SIG-M5 (cell line): ENCODE results near the gene OVCA2.

Experiments
- DNase-seq: peaks from one replicate; lab custom pipeline; 2025; lab: John Stamatoyannopoulos, UW

OVCA2 gene

GRCh38 chr17:2054512-2055291 lies 12.9 kb downstream of the OVCA2 start, which contains the start of gene HIC1:
HIC1 (plus strand) TSS chr17:2055103; CDS start chr17:2056691, 1,588 bp downstream.
- DNase-seq = no peak

GRCh38 chr17:2055292-2056205 lies 13.7 kb downstream of the OVCA2 start:
- no peak for DNase-seq

GRCh38 chr17:2056206-2057174 lies 14.7 kb downstream of the OVCA2 start:
- DNase-seq = no peak

- no peak for DNase-seq
Observed at GRCh38 chr17:2057175-2057759, 15.4 kb downstream of the OVCA2 start.

- DNase-seq = no peak
Observed at GRCh38 chr17:2057760-2058585, 16.2 kb downstream of the OVCA2 start.

DNA sequence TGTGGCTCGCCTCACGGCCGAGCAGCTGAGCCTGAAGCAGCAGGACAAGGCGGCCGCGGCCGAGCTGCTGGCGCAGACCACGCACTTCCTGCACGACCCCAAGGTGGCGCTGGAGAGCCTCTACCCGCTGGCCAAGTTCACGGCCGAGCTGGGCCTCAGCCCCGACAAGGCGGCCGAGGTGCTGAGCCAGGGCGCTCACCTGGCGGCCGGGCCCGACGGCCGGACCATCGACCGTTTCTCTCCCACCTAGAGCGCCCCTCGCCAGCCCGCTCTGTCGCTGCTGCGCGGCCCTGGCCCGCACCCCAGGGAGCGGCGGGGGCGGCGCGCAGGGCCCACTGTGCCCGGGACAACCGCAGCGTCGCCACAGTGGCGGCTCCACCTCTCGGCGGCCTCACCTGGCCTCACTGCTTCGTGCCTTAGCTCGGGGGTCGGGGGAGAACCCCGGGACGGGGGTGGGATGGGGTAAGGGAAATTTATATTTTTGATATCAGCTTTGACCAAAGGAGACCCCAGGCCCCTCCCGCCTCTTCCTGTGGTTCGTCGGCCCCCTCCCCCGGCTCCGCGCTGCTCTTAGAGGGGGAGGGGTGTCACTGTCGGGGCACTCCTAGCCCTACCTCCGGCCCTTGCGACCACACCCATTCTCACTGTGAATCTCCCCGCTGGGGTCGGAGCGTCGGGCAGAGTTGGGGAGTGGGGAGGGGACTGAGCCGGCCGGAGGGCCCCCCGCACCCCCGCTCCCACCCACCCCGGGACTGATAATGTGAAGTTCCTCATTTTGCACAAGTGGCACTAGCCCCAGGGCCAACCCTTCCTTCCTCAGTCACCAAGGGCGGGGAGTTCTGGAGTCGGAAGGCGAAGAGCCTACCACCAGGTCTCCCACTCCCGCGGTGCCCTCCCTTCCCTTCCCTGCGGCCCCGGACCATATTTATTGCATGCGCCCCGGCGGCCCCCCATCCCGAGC lies 17.0 kb downstream of the OVCA2 start:
- no peak for DNase-seq

DNA sequence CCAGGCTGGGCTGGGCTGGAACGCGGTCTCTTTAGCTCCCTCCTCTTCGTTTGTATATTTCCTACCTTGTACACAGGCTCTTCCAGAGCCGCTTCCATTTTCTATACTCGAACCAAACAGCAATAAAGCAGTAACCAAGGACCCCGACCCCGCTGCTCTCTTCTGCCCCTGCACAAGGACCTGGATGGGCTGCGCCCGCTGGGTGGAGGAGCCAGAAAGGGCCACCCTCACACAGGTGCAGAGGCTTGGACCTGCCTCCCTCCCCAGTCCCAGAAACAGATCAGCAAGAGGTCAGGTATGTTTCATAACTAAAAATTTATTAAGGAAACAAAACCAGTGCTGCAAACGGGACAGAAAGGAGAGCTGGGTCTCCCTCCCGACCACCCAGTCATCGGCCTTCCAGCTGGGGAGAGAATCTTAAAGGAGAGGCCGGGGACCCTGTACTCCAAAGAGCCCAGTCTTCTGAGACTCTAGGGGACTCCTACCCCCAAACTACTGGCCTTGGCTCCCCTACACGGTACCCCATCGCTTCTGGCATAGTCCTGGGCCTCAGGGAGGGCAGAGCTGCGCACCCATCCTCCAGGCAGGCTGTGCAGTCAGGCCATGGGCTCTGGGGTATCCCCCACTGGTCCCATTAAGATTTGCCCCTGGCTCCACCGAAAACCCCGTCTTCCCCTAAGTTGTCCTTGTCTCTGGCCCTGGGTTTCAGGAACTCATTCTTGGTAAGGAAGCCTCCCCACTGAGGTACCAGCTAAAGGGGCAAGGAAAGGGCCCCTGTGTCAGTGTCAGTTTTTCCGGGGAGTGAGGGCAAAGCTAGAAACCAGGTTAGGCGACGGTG lies 17.9 kb downstream of the OVCA2 start:
- DNase-seq = no peak

GRCh38 chr17:2060385-2060658 lies 18.5 kb downstream of the OVCA2 start:
- DNase-seq = no peak

DNA sequence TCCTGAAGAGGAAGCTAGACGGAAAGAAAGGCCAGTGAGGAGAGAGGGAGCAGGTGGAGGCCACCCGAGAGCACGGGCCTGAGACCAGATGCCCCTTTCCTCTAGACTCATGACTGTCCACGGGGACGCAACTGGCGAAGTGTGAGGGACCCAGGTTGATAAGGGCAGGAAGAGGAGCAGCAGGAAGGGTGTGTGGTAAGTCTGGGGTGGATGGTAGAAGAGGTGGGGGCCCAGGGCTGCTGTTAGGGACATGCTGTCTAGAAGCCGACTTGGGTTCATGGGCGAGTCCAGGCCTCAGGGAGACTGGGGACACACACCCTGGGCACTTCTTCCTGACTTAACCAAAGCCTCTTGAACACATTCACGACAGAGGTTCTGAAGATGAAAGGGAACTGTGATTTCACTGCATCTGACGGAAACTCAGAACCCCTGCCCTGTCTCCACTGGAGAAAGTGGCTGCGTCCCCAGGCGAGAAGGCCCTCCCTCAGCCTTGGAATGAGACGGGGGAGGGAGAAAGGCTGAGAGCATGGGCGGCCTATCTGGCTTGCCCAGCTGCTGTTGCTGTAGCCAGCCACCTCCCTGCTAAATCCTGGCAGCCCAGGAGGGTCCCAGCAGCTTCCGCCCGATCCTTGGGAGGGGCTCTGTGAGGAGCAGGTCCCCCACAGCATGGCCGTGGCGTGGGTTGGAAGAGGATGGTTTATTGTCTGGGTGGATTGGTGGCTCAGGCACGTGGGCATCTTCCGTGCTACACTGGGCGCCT lies 19.0 kb downstream of the OVCA2 start:
- DNase-seq = no peak

DNA sequence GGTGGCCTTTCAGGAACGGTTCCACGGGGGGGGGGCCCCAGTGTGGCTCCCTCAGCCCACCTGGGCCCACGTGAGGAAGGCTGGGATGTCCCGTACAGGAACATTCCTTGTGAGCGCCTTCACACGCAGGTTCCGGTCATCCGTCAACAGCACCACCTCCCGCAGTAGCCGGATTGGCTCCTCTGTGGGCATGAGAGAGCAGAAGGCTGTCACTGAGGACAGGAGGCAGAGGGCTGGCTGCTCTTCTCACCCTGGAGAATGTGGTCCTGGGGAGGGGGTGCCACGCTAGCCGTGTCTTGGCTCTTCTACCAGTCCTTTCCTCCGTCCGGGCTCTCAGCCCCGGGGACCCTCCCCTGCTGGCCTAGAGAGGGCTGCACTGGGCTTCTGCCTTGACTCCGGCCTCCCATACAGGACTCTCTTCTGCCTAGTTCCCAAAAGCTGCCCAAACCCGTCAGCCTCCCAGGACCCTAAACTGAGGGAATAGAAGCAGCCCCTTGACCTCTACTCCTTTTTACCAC lies 19.7 kb downstream of the OVCA2 start:
- DNase-seq = no peak

- DNase-seq = no peak
Observed at GRCh38 chr17:2062571-2063183, 20.9 kb downstream of the OVCA2 start.

DNA sequence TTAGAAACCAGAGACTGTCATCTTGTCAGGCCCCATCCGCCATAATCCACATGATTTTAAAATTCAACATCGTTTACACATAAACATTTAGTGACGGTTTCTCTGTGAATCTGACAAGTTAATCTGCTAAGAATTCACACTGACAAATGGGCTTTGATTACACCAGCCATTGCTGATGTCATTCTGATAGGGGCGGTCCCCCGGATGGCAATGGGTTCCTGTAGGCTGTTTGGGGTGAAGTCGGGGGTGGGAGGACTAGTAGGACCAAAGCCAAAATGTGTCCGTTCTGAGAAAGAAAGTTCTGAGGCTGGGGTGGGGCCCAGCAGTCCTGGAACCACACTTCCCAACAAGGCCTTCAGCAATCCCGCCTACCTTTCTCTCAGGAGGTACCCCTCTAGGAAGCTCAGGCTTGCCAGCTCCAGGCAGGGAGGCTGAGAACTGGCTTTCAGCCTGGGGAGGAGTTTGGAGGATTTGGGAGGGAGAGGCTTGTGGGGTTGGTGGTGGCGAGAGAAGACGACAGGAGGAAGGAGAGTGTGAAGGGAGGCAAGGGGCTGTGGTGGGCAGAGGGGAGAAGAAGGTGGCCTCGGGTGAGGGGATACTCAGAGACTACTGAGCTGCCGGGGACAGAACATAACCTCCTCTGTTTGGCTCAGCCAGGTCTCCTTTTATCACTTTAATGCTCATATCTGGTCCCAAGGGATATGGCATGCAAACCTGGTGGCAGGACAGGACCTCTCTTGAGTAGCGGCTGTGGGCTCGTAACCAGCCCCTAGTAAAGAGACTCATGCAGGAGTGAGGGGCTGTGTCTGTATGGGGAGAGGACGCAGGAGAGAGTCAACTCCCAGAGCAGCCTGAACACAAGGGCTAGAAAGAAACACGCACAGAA lies 21.7 kb downstream of the OVCA2 start:
- no peak for DNase-seq

- DNase-seq = no peak
Observed at GRCh38 chr17:2064147-2064489, 22.3 kb downstream of the OVCA2 start.

DNA sequence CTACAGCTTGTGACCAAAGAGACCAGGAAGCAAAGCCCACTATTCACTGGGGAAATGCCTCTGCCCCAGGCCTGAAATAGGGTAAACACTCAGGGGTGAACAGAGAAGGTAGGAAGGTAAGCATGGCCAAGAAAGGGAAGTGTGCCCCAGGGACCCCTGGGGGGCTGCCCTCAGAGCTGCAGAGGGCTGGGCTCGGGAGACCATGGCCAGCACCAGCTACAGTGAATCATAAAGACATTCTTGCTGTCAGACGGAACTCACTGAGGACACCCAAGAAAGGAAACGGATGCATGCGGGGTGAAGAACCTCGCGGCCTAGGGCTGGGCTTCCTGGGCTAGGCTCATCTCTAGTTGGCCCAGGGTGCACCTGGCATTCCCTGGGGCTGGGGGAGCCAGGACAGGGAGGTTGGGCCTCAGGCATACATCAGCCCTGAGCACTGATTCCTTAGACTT lies 22.7 kb downstream of the OVCA2 start:
- DNase-seq = no peak

DNA sequence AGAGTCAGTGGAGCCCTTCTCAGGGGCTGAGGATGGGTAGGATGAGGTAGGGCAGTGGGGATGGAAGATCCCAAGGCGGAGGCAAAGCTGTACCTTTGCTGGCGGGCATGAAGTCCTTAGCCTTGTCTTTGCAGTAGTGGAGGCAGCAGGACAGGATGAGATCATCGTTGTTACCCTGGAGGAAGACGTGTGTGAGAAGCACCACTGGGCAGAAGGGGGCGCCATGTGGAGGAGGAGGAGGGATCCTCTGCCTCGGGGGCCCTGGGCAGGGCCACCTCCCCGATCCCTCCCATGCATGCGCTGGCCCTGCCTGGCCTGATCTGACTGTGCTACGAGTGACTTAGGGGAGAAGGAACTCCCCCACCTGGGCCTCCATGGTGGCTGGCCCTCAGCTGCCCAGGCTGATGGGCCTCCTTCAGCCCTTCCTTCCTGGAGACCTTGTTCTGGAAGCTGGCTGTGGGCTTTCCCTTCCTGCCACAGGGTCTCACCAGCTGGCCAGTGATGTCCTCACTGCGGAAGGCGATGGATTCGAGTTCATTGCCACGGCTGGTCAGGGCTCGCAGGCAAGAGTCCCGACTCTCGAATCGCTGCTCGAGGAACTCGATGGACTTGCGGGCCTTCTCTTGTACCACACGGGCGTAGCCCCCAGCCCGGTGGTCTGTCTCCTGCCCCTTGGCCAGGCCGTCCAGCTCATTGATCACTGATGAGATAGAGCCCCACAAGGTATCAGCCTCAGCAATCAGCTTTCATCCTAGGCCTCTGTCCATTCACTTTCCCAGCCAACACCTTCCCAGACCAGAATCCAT lies 23.4 kb downstream of the OVCA2 start:
- no peak for DNase-seq
